Thyroid gland (tissue), 4 donors: Measurements from ENCODE around the gene FAM53B. TPM values are rescaled to one million over a fixed set of nuclear protein-coding genes. Genes with fewer than 3 reads are reported as not detected.

Experiments used
- DNase-seq, 2 donors: peaks; one replicate each; pipeline ENCODE4 v3.0.0-alpha.2; 2019
- H3K27ac ChIP-seq, 3 donors: fragments of 200-600 bp; sonication (generic); 1 replicate in 2 of 3; 2 replicates in 1 of 3; pipeline ENCODE4 v1.5.1; 2016 to 2019; ENCODE audit warnings: mild to moderate bottlenecking in 1 of 3, moderate library complexity in 1 of 3
- H3K27me3 ChIP-seq: fragments of 200-600 bp; sonication (generic); one replicate; pipeline ENCODE4 v1.5.1; 2019
- H3K36me3 ChIP-seq, 2 donors: fragments of 200-600 bp; sonication (generic); one replicate each; pipeline ENCODE4 v1.5.1; 2016 to 2019
- H3K4me1 ChIP-seq, 2 donors: fragments of 200-600 bp; sonication (generic); one replicate each; pipeline ENCODE4 v1.5.1; 2017 to 2019
- H3K4me3 ChIP-seq, 3 donors: fragments of 200-600 bp; sonication (generic); replicated peaks in 1 of 3; 1 replicate in 2 of 3; 2 replicates in 1 of 3; pipeline ENCODE4 v1.5.1; 2016; ENCODE audit warnings: mild to moderate bottlenecking in 1 of 3
- H3K9me3 ChIP-seq: fragments of 200-600 bp; sonication (generic); one replicate; pipeline ENCODE4 v1.5.1; 2017
- CTCF ChIP-seq, 6 experiments: fragments of 200-600 bp in 3 of 6; fragments of 450-650 bp in 3 of 6; sonication (generic) in 3 of 6; IDR thresholded peaks; one replicate each; pipeline ENCODE4 v1.5.1; 2016 to 2019; ENCODE audit warnings: antibody characterized with exemption in 6 of 6, mild to moderate bottlenecking in 2 of 6, inconsistent platforms in 1 of 6, moderate library complexity in 1 of 6
- POLR2A ChIP-seq, 2 donors: fragments of 450-650 bp; IDR thresholded peaks; one replicate each; pipeline ENCODE4 v1.6.1; 2017; ENCODE audit warnings: antibody characterized with exemption in 2 of 2, mild to moderate bottlenecking in 2 of 2, moderate library complexity in 1 of 2
- WGBS, 2 donors: methylation state at CpG; one replicate each; pipeline ENCODE4 v1.1.5; 2017; 5-methylcytosine and 5-hydroxymethylcytosine counted together
- intact Hi-C: fragments of 100-400 bp; cut with DNase I; formaldehyde crosslinking; loops from one replicate; pipeline ENCODE4 v1.15.1; 2023
- total RNA-seq, 4 donors: library from RNA; depleted of rRNA; stranded (reverse); fragments of >200 nt; gene quantifications; one replicate each; pipeline ENCODE4 v1.2.3, GENCODE V29; 2016

Gene FAM53B
- total RNA-seq, 4 donors from 2014 or later, result 37.6 to 96.3 (median 80.4) TPM

- TF ChIP-seq CTCF (IDR thresholded peaks at IDR 0.05) (no peak), POLR2A (IDR thresholded peaks at IDR 0.05) (peak in 1 of 2 donors; percentile 60)
- Histone ChIP-seq H3K4me1 (peaks cover 96 to 100% of the 10 kb centered on the region in 2 donors), H3K4me3 (no peak overlapping the region), H3K27me3 (no peaks in the 10 kb centered on the region), H3K27ac (peak overlapping the region; percentile 88 to 98 (median 98)), H3K36me3 (no peaks in the 10 kb centered on the region), H3K9me3 (no peaks in the 10 kb centered on the region)
- DNase-seq, result peak; percentile 97 to 98
- WGBS, 2 donors, result 43 to 57% methylated on average over 3 to 9 of the region's 13 CpGs
- intact Hi-C loops, result loop anchor here (10.0 kb wide), 1 partner anchor 73 kb away; no protein-coding TSS in a partner anchor
Observed at GRCh38 chr10:124622158-124622557, 122.0 kb downstream of the FAM53B start.

- Histone ChIP-seq H3K36me3 (no peaks in the 10 kb centered on the region), H3K4me1 (peaks cover 96 to 100% of the 10 kb centered on the region in 2 donors)
- 29 to 38% methylated on average over 12 to 13 of the region's 13 CpGs for WGBS, 2 donors
Observed at GRCh38 chr10:124621637-124622036, 122.5 kb downstream of the FAM53B start.

GRCh38 chr10:124619802-124620490, 124.2 kb downstream of the FAM53B start:
- TF ChIP-seq POLR2A (IDR thresholded peaks at IDR 0.05) (no peak), CTCF (IDR thresholded peaks at IDR 0.05) (no peak)
- no peak for DNase-seq
- H3K4me3 ChIP-seq, result no peak overlapping the region
- H3K27ac ChIP-seq, result peak overlapping the region; percentile 88 to 98 (median 98)
- H3K36me3 ChIP-seq, result no peaks in the 10 kb centered on the region
- intact Hi-C loops, result loop anchor here (10.0 kb wide), 1 partner anchor 75 kb away; no protein-coding TSS in a partner anchor
- no peaks in the 10 kb centered on the region for H3K27me3 ChIP-seq
- H3K9me3 ChIP-seq, result no peaks in the 10 kb centered on the region
- peaks cover 89 to 94% of the 10 kb centered on the region in 2 donors for H3K4me1 ChIP-seq
- WGBS, 2 donors, result 71 to 72% methylated on average over 20 to 25 of the region's 26 CpGs

More at GRCh38 chr10:124621637-124622036, 122.5 kb downstream of the FAM53B start:
- peak overlapping the region; percentile 88 to 98 (median 98) for H3K27ac ChIP-seq
- peak; percentile 78 to 83 for DNase-seq
- H3K4me3 ChIP-seq, result no peak overlapping the region
- TF ChIP-seq CTCF (IDR thresholded peaks at IDR 0.05), result no peak
- TF ChIP-seq POLR2A (IDR thresholded peaks at IDR 0.05), result no peak
- intact Hi-C loops, result loop anchor here (10.0 kb wide), 1 partner anchor 73 kb away; no protein-coding TSS in a partner anchor
- no peaks in the 10 kb centered on the region for H3K9me3 ChIP-seq
- no peaks in the 10 kb centered on the region for H3K27me3 ChIP-seq

GRCh38 chr10:124619195-124619594, 125.0 kb downstream of the FAM53B start:
- Histone ChIP-seq H3K36me3 (no peaks in the 10 kb centered on the region), H3K27me3 (no peaks in the 10 kb centered on the region), H3K4me1 (peaks cover 84 to 89% of the 10 kb centered on the region in 2 donors), H3K27ac (peak overlapping the region; percentile 88 to 98 (median 98)), H3K9me3 (no peaks in the 10 kb centered on the region), H3K4me3 (no peak overlapping the region)
- WGBS, 2 donors, result 0 to 14% methylated on average over 1 to 8 of the region's 9 CpGs
- peak; percentile 90 to 92 for DNase-seq
- TF ChIP-seq POLR2A (IDR thresholded peaks at IDR 0.05) (peak in 1 of 2 donors; percentile 64), CTCF (IDR thresholded peaks at IDR 0.05) (peak in 1 of 6 experiments; percentile 7)
- intact Hi-C loops, result no loop called here

GRCh38 chr10:124618470-124619073, 125.6 kb downstream of the FAM53B start:
- no peaks in the 10 kb centered on the region for H3K36me3 ChIP-seq
- no peaks in the 10 kb centered on the region for H3K9me3 ChIP-seq
- H3K4me1 ChIP-seq, result peaks cover 84 to 89% of the 10 kb centered on the region in 2 donors
- 82 to 83% methylated on average over 2 to 13 of the region's 18 CpGs for WGBS, 2 donors
- no peak for DNase-seq
- no peak overlapping the region for H3K4me3 ChIP-seq
- TF ChIP-seq CTCF (IDR thresholded peaks at IDR 0.05) (no peak), POLR2A (IDR thresholded peaks at IDR 0.05) (no peak)
- intact Hi-C loops, result no loop called here
- no peaks in the 10 kb centered on the region for H3K27me3 ChIP-seq
- peak overlapping the region; percentile 88 to 98 (median 98) for H3K27ac ChIP-seq
